ENCODE data around the gene GSC2. TPM values are rescaled to one million over a fixed set of nuclear protein-coding genes. Genes with fewer than 3 reads are reported as not detected.

Gene GSC2
- total and polyA plus RNA-seq, 9 donors: not detected

DNA sequence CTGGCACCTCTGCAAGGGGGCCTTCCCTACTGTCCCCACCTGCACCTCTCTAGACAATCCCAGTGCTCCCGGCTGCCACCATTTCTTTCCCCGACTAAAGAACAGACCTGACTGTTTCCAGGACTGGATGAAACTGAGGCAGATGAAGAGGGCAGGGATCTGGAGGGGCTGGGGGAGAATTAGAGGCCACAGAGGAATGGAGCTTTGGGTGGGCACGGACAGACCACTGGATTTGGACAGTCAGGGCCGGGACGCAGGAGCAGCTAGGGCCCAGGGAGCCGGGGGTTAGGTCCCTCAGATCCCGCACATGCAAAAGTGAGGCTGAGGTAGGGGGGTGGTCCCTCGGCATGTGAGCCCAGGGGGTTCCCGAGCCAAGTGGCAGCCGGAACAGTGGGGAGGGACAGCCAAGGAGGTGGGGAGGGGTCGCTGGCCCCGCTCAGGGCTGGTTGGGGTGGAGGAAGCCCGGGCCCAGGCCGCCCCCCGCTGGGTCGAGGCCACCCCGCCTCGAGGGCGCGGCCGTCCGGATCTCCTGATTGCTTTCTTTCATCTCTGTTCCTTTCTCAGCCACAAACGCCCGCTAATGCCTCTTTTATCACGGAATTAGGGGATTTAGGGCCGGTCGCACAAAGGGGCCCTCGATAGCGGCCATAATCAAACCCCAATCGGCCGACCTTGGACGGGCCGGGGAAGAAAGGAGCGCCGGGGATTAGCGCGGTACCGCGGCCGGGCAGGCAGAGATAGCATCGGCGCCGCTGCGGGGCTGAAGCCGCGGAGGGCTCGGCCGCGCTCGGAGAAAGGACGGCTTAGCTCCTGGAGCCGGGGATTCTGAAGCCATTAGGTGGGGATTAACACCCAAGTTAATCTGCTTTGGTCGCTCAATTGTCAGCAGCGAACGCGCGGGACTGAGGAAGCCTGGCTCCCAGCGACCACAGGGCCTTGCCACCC, 19.2 kb upstream of the GSC2 start:
- no peak for TF ChIP-seq EP300 (IDR thresholded peaks at IDR 0.05)
- TF ChIP-seq, protein P1, sequence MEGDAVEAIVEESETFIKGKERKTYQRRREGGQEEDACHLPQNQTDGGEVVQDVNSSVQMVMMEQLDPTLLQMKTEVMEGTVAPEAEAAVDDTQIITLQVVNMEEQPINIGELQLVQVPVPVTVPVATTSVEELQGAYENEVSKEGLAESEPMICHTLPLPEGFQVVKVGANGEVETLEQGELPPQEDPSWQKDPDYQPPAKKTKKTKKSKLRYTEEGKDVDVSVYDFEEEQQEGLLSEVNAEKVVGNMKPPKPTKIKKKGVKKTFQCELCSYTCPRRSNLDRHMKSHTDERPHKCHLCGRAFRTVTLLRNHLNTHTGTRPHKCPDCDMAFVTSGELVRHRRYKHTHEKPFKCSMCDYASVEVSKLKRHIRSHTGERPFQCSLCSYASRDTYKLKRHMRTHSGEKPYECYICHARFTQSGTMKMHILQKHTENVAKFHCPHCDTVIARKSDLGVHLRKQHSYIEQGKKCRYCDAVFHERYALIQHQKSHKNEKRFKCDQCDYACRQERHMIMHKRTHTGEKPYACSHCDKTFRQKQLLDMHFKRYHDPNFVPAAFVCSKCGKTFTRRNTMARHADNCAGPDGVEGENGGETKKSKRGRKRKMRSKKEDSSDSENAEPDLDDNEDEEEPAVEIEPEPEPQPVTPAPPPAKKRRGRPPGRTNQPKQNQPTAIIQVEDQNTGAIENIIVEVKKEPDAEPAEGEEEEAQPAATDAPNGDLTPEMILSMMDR (IDR thresholded peaks at IDR 0.05): no peak
- TF ChIP-seq POLR2A (IDR thresholded peaks at IDR 0.05): no peak
- Histone ChIP-seq H3K4me3 (peak overlapping the region; percentile 16), H3K9me3 (no peaks in the 10 kb centered on the region), H3K27ac (peak overlapping the region in 1 of 2 donors; percentile 88), H3K4me1 (ENCODE audit: insufficient read depth) (peaks cover 15% of the 10 kb centered on the region), H3K27me3 (no peaks in the 10 kb centered on the region), H3K36me3 (no peaks in the 10 kb centered on the region)
- intact Hi-C loops (cut with DNase I): loop anchor here in 1 of 4 donors (2.0 kb wide), 1 partner anchor 20 kb away; no protein-coding TSS in a partner anchor
- 2 to 6% (median 5%) methylated on average over 52 to 58 of the region's 58 CpGs for WGBS, 3 donors
- no peak for DNase-seq

DNA sequence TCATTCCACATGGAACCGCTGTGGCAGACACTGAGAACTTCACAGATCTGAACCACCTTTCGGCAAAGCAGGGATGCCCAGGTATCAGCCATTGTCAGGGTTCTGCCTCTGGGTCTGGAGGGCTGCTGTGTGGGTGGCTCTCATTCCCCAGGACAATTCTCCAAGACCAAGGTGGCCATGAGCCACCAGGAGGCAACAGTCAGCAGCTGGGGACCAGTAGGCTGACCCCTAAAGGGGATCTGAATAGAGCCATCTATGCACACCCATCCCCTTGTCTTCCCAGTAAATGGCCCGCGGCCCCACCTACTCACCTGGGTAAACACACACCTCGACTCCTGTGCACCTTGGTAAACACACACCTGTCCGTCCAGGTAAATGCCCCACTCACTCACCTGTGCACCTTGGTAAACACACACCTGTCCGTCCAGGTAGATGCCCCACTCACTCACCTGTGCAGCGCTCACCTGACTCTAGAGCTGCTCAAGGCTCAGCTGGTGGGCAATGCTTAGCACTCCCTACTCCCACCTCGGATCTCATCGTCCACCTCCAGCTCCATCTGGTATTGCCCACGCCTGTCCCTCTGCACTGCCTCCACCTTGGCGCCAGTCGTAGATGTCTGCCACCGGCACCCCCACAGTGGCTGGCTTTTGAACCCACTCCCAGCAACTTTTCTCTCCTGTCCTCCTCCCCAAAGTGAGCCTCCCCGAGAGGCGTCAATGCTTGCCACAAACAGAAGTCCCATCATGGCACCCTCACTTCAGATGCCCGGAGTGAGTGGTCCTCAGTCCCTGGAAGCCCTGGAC, 18.2 kb upstream of the GSC2 start:
- TF ChIP-seq, protein P1 (IDR thresholded peaks at IDR 0.05): no peak
- TF ChIP-seq EP300 (IDR thresholded peaks at IDR 0.05) (no peak), POLR2A (IDR thresholded peaks at IDR 0.05) (no peak)

DNA sequence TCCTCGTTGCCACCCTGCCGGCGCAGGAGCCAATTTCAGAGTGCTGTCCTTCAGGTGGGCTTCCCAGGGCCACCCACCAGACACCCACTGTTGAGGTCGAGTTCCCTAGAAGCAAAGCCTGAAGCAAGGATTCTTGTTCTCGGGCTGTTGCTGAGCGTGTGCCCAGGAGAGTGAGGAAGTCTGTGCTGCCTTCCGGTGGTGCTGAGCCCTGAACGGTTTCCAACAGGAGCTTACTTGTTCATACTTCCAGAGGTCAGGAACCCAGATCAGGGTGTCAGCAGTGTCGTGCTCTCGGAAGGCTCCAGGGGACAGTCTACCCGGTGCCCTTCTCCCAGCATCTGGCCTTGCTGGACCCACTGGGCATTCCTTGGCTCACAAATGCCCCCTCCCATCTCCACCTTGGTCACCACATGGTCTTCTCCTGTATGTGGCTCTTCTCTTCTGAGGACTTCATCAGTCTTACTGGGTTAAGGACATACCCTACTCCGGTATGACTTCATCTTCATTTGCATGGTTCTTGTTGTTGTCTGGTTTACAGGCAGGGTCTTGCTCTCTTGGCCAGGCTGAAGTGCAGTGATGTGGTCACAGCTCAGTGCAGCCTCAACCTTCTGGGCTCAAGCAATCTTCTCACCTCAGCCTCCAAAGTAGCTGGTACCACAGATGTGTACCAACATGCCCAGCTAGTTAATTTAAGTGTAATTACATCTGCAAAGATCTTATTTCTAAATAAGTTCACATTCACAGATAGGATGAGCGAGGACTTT, 17.2 kb upstream of the GSC2 start:
- DNase-seq: no peak
- TF ChIP-seq EP300 (IDR thresholded peaks at IDR 0.05) (no peak), POLR2A (IDR thresholded peaks at IDR 0.05) (no peak)
- TF ChIP-seq, protein P1 (IDR thresholded peaks at IDR 0.05): no peak
- 71 to 78% (median 72%) methylated on average over 12 to 13 of the region's 13 CpGs for WGBS, 3 donors
- no peak overlapping the region for H3K27ac ChIP-seq
- H3K36me3 ChIP-seq: no peaks in the 10 kb centered on the region
- peaks cover 10% of the 10 kb centered on the region for H3K4me1 ChIP-seq (ENCODE audit: insufficient read depth)
- no peaks in the 10 kb centered on the region for H3K9me3 ChIP-seq
- no peak overlapping the region for H3K4me3 ChIP-seq
- H3K27me3 ChIP-seq: no peaks in the 10 kb centered on the region
- intact Hi-C loops (cut with DNase I): no loop called here

More for the DNA sequence above, 18.2 kb upstream of the GSC2 start:
- H3K27me3 ChIP-seq: no peaks in the 10 kb centered on the region
- no peaks in the 10 kb centered on the region for H3K36me3 ChIP-seq
- DNase-seq: no peak
- no peak overlapping the region for H3K4me3 ChIP-seq
- no peaks in the 10 kb centered on the region for H3K9me3 ChIP-seq
- no peak overlapping the region for H3K27ac ChIP-seq
- H3K4me1 ChIP-seq (ENCODE audit: insufficient read depth): peaks cover 10% of the 10 kb centered on the region
- WGBS, 3 donors: 64 to 73% (median 65%) methylated on average over 17 of the region's 17 CpGs
- intact Hi-C loops (cut with DNase I): loop anchor here in 1 of 4 donors (2.0 kb wide), 1 partner anchor 19 kb away; no protein-coding TSS in a partner anchor

DNA sequence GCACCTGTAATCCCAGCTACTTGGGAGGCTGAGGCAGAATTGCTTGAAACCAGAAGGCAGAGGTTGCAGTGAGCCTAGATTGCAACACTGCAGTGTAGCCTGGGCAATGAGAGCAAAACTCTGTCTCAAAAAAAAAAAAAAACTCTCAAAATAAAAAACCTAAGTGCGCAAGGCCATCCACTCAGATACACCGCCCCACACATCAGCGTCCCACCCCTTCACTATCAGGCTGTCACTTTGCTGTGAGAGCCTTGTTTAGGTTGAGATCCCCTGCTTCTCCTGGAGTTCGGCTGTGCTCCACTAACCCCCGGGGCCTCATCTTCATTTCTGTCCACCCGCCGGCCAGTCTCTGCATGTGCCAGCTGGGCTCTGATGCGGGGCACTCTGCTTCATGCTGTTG, 16.3 kb upstream of the GSC2 start:
- no peaks in the 10 kb centered on the region for H3K27me3 ChIP-seq
- H3K4me3 ChIP-seq: no peak overlapping the region
- intact Hi-C loops (cut with DNase I): no loop called here
- no peaks in the 10 kb centered on the region for H3K9me3 ChIP-seq
- no peaks in the 10 kb centered on the region for H3K36me3 ChIP-seq
- TF ChIP-seq, protein P1 (IDR thresholded peaks at IDR 0.05): no peak
- TF ChIP-seq POLR2A (IDR thresholded peaks at IDR 0.05) (no peak), EP300 (IDR thresholded peaks at IDR 0.05) (no peak)
- no peak overlapping the region for H3K27ac ChIP-seq
- no peak for DNase-seq
- WGBS, 3 donors: 67 to 79% (median 74%) methylated on average over 8 of the region's 8 CpGs
- peaks cover 10% of the 10 kb centered on the region for H3K4me1 ChIP-seq (ENCODE audit: insufficient read depth)

All from ovary (tissue), 9 donors.